Astrocyte (in vitro differentiated cells and primary cell): Measurements from ENCODE around the gene SLCO2A1. TPM values are rescaled to one million over a fixed set of nuclear protein-coding genes. Genes with fewer than 3 reads are reported as not detected.

ENCODE experiments used
- DNase-seq: peaks from one replicate; pipeline ENCODE4 v3.0.0-alpha.2; 2010; ENCODE audit warnings: low read depth
- FAIRE-seq: peaks from 2 replicates; lab custom pipeline; 2011; peaks lifted over from hg19 to GRCh38; lab: Jason Lieb, UNC
- H2AFZ ChIP-seq: 2 replicates; pipeline ENCODE4 v1.6.0; 2012; ENCODE audit warnings: low read depth, low read length, inconsistent platforms
- H3K27ac ChIP-seq: 2 replicates; pipeline ENCODE4 v1.5.1; 2011; ENCODE audit warnings: low read depth, low read length, inconsistent platforms
- H3K27me3 ChIP-seq: 2 replicates; pipeline ENCODE4 v1.6.0; 2011; ENCODE audit warnings: low read length, inconsistent platforms; ENCODE audit not compliant: insufficient read depth
- H3K36me3 ChIP-seq: 2 replicates; pipeline ENCODE4 v1.5.1; 2011; ENCODE audit warnings: low read length, inconsistent platforms; ENCODE audit not compliant: insufficient read depth
- H3K4me1 ChIP-seq: 2 replicates; pipeline ENCODE4 v1.5.1; 2011; ENCODE audit warnings: low read length, inconsistent platforms; ENCODE audit not compliant: insufficient read depth
- H3K4me2 ChIP-seq: 2 replicates; pipeline ENCODE4 v1.6.0; 2012; ENCODE audit warnings: low read length, inconsistent platforms
- H3K4me3 ChIP-seq: 2 replicates; pipeline ENCODE4 v1.5.1; 2011; ENCODE audit warnings: low read depth, mild to moderate bottlenecking, low read length, inconsistent platforms; ENCODE audit not compliant: insufficient read depth
- H3K79me2 ChIP-seq: 2 replicates; pipeline ENCODE4 v1.6.0; 2012; ENCODE audit warnings: mild to moderate bottlenecking, low read length, inconsistent platforms; ENCODE audit not compliant: insufficient read depth
- H3K9ac ChIP-seq: 2 replicates; pipeline ENCODE4 v1.6.0; 2012; ENCODE audit warnings: mild to moderate bottlenecking, low read length, inconsistent platforms
- H3K9me3 ChIP-seq: 2 replicates; pipeline ENCODE4 v1.5.1; 2012; ENCODE audit warnings: low read depth, mild to moderate bottlenecking, low read length, inconsistent platforms; ENCODE audit not compliant: insufficient read depth
- H4K20me1 ChIP-seq: 2 replicates; pipeline ENCODE4 v1.6.0; 2012; ENCODE audit warnings: low read length, inconsistent platforms; ENCODE audit not compliant: insufficient read depth
- H3K27ac Mint-ChIP-seq: one replicate; pipeline ENCODE4 v1.8.0; 2021; ENCODE audit warnings: mild to moderate bottlenecking, mixed read lengths; ENCODE audit not compliant: unreplicated experiment
- H3K27me3 Mint-ChIP-seq: one replicate; pipeline ENCODE4 v1.8.0; 2021; ENCODE audit warnings: low read depth, mixed read lengths; ENCODE audit not compliant: unreplicated experiment
- H3K36me3 Mint-ChIP-seq: one replicate; pipeline ENCODE4 v1.8.0; 2021; ENCODE audit warnings: low read depth, mixed read lengths; ENCODE audit not compliant: unreplicated experiment
- H3K4me1 Mint-ChIP-seq: one replicate; pipeline ENCODE4 v1.8.0; 2021; ENCODE audit warnings: low read depth, mixed read lengths; ENCODE audit not compliant: unreplicated experiment
- H3K4me3 Mint-ChIP-seq: one replicate; pipeline ENCODE4 v1.8.0; 2021; ENCODE audit warnings: mild to moderate bottlenecking, moderate library complexity, mixed read lengths; ENCODE audit not compliant: unreplicated experiment
- H3K9me3 Mint-ChIP-seq: one replicate; pipeline ENCODE4 v1.8.0; 2021; ENCODE audit warnings: mild to moderate bottlenecking, mixed read lengths; ENCODE audit not compliant: unreplicated experiment
- CTCF ChIP-seq: IDR thresholded peaks from 2 replicates; pipeline ENCODE4 v1.5.1; 2011; ENCODE audit warnings: low read depth, mild to moderate bottlenecking, inconsistent platforms, low read length, moderate library complexity; ENCODE audit not compliant: insufficient read depth
- EZH2 ChIP-seq: IDR thresholded peaks from 2 replicates; pipeline ENCODE4 v1.6.1; 2012; ENCODE audit warnings: mild to moderate bottlenecking, low read length, inconsistent platforms; ENCODE audit not compliant: insufficient read depth
- total RNA-seq: library from RNA; stranded (reverse); gene quantifications from 2 replicates; pipeline ENCODE4 v1.2.1, GENCODE V29; 2021

Gene SLCO2A1
- total RNA-seq, 1 donor from 2014 or later: 2.1 TPM

DNA sequence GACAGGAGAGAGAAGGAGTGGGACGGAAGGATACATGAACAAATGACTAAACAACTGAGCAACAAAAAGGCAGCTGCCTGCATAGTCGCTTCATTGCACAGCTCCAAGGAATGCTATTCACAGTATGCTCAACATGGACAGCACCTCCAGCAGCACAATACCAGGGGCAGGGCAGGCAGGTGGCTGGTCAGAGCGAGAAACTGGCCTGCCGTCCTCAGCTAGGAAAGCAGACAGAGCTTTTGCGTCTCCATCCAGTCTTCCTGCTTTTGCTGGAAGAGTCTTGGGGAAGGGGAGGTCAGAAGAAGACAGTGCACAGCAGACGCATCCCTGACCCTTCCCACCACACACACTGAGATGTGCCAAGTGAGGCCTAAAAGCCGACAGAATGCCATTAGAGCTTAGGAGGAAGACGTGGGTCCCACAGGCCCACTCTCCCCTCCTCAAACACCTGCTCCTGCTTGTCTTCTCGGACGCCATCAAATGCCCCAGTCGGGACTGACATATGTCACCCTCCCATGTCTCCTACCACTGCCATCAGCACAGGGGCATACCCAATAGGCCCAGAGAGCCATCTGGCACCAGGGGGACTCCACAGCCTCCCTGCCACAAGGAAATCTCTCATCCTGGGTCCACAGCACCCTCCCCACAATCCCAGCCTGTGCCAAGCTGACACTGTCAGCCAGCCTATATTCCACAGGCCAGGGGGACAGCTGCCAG is 137.9 kb downstream of the SLCO2A1 start:
- no peaks in the 10 kb centered on the region for H3K9me3 Mint-ChIP-seq
- H3K4me1 ChIP-seq: peaks cover 4% of the 10 kb centered on the region
- H3K27ac Mint-ChIP-seq: no peak overlapping the region
- H3K9ac ChIP-seq: no peak overlapping the region
- FAIRE-seq (no peak), DNase-seq (no peak)
- H3K4me3 Mint-ChIP-seq: no peak overlapping the region
- peaks cover 5% of the 10 kb centered on the region for H3K27me3 Mint-ChIP-seq
- H3K4me1 Mint-ChIP-seq: peaks cover 24% of the 10 kb centered on the region
- peaks cover 7% of the 10 kb centered on the region for H4K20me1 ChIP-seq
- H3K79me2 ChIP-seq: no peaks in the 10 kb centered on the region
- H3K4me2 ChIP-seq: no peak overlapping the region
- H3K36me3 ChIP-seq: no peaks in the 10 kb centered on the region
- H3K27me3 ChIP-seq: peaks cover 21% of the 10 kb centered on the region
- H2AFZ ChIP-seq: no peak overlapping the region
- TF ChIP-seq EZH2 (no peak), CTCF (no peak)
- H3K4me3 ChIP-seq: no peak overlapping the region
- H3K27ac ChIP-seq: no peak overlapping the region
- H3K9me3 ChIP-seq: no peaks in the 10 kb centered on the region
- peaks cover 10% of the 10 kb centered on the region for H3K36me3 Mint-ChIP-seq

GRCh38 chr3:133890972-133891644 is 138.6 kb downstream of the SLCO2A1 start:
- DNase-seq (no peak), FAIRE-seq (no peak)
- H3K9me3 Mint-ChIP-seq: no peaks in the 10 kb centered on the region
- H3K27ac ChIP-seq: no peak overlapping the region
- H3K4me1 Mint-ChIP-seq: peaks cover 24% of the 10 kb centered on the region
- H3K9me3 ChIP-seq: no peaks in the 10 kb centered on the region
- no peak overlapping the region for H3K9ac ChIP-seq
- no peaks in the 10 kb centered on the region for H3K36me3 ChIP-seq
- H3K27me3 Mint-ChIP-seq: no peaks in the 10 kb centered on the region
- peaks cover 4% of the 10 kb centered on the region for H3K4me1 ChIP-seq
- H3K4me3 Mint-ChIP-seq: no peak overlapping the region
- H4K20me1 ChIP-seq: peaks cover 7% of the 10 kb centered on the region
- TF ChIP-seq CTCF (no peak), EZH2 (no peak)
- H3K27me3 ChIP-seq: peaks cover 14% of the 10 kb centered on the region
- no peak overlapping the region for H3K27ac Mint-ChIP-seq
- no peak overlapping the region for H3K4me3 ChIP-seq
- H3K4me2 ChIP-seq: no peak overlapping the region
- H2AFZ ChIP-seq: no peak overlapping the region
- H3K79me2 ChIP-seq: no peaks in the 10 kb centered on the region
- H3K36me3 Mint-ChIP-seq: peaks cover 13% of the 10 kb centered on the region

GRCh38 chr3:133890037-133890436 is 139.7 kb downstream of the SLCO2A1 start:
- Histone ChIP-seq H3K79me2 (no peaks in the 10 kb centered on the region), H4K20me1 (peaks cover 7% of the 10 kb centered on the region), H3K4me1 (peaks cover 4% of the 10 kb centered on the region), H3K27ac (no peak overlapping the region), H3K9me3 (no peaks in the 10 kb centered on the region), H3K27me3 (peaks cover 13% of the 10 kb centered on the region), H2AFZ (no peak overlapping the region), H3K4me3 (no peak overlapping the region), H3K36me3 (no peaks in the 10 kb centered on the region), H3K9ac (no peak overlapping the region), H3K4me2 (no peak overlapping the region)
- Mint-ChIP-seq H3K4me3 (no peak overlapping the region), H3K9me3 (peaks cover 4% of the 10 kb centered on the region), H3K36me3 (peaks cover 18% of the 10 kb centered on the region), H3K27me3 (no peaks in the 10 kb centered on the region), H3K4me1 (peaks cover 24% of the 10 kb centered on the region), H3K27ac (no peak overlapping the region)
- FAIRE-seq (no peak), DNase-seq (no peak)
- TF ChIP-seq EZH2 (no peak), CTCF (no peak)
